Liver (tissue), 3 donors: ENCODE data around the gene CACNA1E.

ENCODE experiments used
- CTCF ChIP-seq: fragments of 150-350 bp; IDR thresholded peaks from 2 replicates; pipeline ENCODE4 v1.5.1; 2017; ENCODE audit warnings: improper control_type of control experiment, low read depth, low read length; ENCODE audit not compliant: missing input control
- HNF4G ChIP-seq: IDR thresholded peaks from 2 replicates; pipeline ENCODE4 v1.6.1; 2016; ENCODE audit warnings: antibody characterized with exemption
- MAX ChIP-seq: IDR thresholded peaks from 2 replicates; pipeline ENCODE4 v1.6.1; 2016; ENCODE audit warnings: antibody characterized with exemption
- NR2F2 ChIP-seq: IDR thresholded peaks from 2 replicates; pipeline ENCODE4 v1.6.1; 2016; ENCODE audit warnings: antibody characterized with exemption
- RAD21 ChIP-seq, 2 donors: IDR thresholded peaks; 2 replicates each; pipeline ENCODE4 v1.6.1; 2016; ENCODE audit warnings: antibody characterized with exemption in 2 of 2, mild to moderate bottlenecking in 2 of 2
- YY1 ChIP-seq: IDR thresholded peaks from 2 replicates; pipeline ENCODE4 v1.6.1; 2016; ENCODE audit warnings: antibody characterized with exemption, mild to moderate bottlenecking
- donor health status: healthy.
- donor health status: healthy.

- TF ChIP-seq CTCF (no peak), HNF4G (no peak), YY1 (no peak), RAD21 (IDR thresholded peaks at IDR 0.05) (no peak), NR2F2 (no peak), MAX (no peak)
These were observed 157.6 kb downstream of the CACNA1E start for GRCh38 chr1:181640956-181641355.
